Measurements from ENCODE around the gene LGALS3. TPM values are rescaled to one million over a fixed set of nuclear protein-coding genes. Genes with fewer than 3 reads are reported as not detected.

LGALS3 gene
- total RNA-seq, 4 donors from 2014 or later = 234 to 565 (median 415) TPM

DNA sequence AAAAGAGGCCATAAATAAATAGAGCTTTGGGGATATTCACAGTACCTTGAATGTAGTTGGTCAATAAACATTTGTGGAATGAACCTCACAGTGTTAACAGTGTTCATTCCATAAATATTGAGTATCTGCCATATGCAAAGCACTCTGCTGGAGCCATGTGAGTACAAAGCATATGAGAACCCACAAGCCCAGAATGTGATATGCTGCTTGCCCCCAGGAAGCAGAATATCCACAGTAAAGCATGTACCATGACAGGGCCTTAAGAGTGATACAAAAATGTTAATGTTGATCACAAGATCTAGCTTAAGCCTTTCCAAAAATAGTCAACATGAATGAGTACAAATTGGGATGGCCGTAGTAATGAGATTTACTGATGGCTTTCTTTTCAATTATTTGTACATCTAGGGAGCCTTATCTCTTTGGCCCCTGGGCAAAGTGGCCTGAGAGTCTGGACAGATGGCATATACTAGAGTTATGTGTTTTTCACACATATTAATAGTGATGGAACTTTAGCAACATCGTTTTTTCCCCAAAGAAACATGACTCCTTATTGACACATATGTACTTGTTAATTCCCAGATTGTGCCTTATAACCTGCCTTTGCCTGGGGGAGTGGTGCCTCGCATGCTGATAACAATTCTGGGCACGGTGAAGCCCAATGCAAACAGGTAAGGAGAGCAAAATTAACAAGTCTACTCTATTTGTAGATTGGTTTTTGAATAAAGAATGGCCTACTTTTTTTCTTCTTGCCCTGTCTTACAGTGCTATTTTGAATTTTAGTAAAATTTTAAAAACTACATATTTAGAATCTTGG is 10.9 kb downstream of the LGALS3 start:
- H3K27me3 ChIP-seq = no peaks in the 10 kb centered on the region
- 89 to 91% methylated on average over 4 of the region's 4 CpGs for WGBS, 2 donors
- H3K36me3 ChIP-seq = peaks cover 25 to 83% (median 59%) of the 10 kb centered on the region in 3 donors
- no peak overlapping the region for H3K4me3 ChIP-seq
- H3K9me3 ChIP-seq = no peaks in the 10 kb centered on the region
- DNase-seq = no peak
- no peak overlapping the region for H3K27ac ChIP-seq
- peaks cover 20 to 46% (median 22%) of the 10 kb centered on the region in 3 donors for H3K4me1 ChIP-seq
- TF ChIP-seq, protein P1, sequence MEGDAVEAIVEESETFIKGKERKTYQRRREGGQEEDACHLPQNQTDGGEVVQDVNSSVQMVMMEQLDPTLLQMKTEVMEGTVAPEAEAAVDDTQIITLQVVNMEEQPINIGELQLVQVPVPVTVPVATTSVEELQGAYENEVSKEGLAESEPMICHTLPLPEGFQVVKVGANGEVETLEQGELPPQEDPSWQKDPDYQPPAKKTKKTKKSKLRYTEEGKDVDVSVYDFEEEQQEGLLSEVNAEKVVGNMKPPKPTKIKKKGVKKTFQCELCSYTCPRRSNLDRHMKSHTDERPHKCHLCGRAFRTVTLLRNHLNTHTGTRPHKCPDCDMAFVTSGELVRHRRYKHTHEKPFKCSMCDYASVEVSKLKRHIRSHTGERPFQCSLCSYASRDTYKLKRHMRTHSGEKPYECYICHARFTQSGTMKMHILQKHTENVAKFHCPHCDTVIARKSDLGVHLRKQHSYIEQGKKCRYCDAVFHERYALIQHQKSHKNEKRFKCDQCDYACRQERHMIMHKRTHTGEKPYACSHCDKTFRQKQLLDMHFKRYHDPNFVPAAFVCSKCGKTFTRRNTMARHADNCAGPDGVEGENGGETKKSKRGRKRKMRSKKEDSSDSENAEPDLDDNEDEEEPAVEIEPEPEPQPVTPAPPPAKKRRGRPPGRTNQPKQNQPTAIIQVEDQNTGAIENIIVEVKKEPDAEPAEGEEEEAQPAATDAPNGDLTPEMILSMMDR (IDR thresholded peaks at IDR 0.05) = no peak
- TF ChIP-seq POLR2A (IDR thresholded peaks at IDR 0.05) = no peak
- intact Hi-C loops (cut with DNase I) = no loop called here

DNA sequence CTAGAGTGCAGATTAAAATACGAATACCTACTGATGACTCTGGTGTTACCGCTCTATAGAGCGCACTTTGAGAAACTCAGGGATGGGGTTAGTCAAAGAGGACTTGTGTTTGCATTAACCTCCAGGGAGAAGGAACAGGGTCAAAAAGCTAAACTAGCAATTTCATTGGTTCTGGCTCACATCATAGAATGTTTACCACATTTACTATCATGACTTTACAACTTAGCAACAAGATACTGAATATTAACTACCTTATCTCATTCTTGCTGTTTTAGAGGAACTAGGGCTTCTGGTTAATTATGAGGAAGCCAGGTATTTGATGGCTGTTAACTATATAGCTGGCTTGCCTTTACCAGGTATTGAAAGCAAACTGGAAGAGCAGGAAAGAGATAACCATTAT is 12.8 kb downstream of the LGALS3 start:
- DNase-seq = no peak
- Histone ChIP-seq H3K9me3 (no peaks in the 10 kb centered on the region), H3K4me3 (no peak overlapping the region), H3K27me3 (no peaks in the 10 kb centered on the region), H3K36me3 (peaks cover 25 to 92% (median 68%) of the 10 kb centered on the region in 3 donors), H3K4me1 (peaks cover 9 to 26% (median 14%) of the 10 kb centered on the region in 3 donors), H3K27ac (no peak overlapping the region)
- TF ChIP-seq, protein P1 (IDR thresholded peaks at IDR 0.05) = no peak
- TF ChIP-seq POLR2A (IDR thresholded peaks at IDR 0.05) = no peak
- intact Hi-C loops (cut with DNase I) = no loop called here
- WGBS, 2 donors = 91 to 97% methylated on average over 3 of the region's 3 CpGs

DNA sequence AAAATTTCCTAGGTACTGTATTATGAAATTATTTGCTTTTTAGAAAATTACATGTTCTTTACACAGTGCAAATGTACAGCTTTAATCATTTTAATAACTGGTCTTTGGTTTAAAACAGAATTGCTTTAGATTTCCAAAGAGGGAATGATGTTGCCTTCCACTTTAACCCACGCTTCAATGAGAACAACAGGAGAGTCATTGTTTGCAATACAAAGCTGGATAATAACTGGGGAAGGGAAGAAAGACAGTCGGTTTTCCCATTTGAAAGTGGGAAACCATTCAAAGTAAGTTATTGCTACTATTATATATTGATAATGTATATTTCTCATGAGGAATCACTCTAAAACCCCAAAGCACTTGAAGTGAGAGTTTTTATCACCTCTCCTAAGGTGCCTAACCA is 13.4 kb downstream of the LGALS3 start:
- Histone ChIP-seq H3K27me3 (no peaks in the 10 kb centered on the region), H3K27ac (no peak overlapping the region), H3K36me3 (peaks cover 25 to 98% (median 68%) of the 10 kb centered on the region in 3 donors), H3K4me1 (peaks cover 7 to 20% (median 7%) of the 10 kb centered on the region in 3 donors), H3K9me3 (no peaks in the 10 kb centered on the region), H3K4me3 (no peak overlapping the region)
- intact Hi-C loops (cut with DNase I) = no loop called here
- TF ChIP-seq, protein P1 (IDR thresholded peaks at IDR 0.05) = no peak
- no peak for TF ChIP-seq POLR2A (IDR thresholded peaks at IDR 0.05)
- 65 to 79% methylated on average over 2 of the region's 2 CpGs for WGBS, 2 donors
- DNase-seq = no peak

DNA sequence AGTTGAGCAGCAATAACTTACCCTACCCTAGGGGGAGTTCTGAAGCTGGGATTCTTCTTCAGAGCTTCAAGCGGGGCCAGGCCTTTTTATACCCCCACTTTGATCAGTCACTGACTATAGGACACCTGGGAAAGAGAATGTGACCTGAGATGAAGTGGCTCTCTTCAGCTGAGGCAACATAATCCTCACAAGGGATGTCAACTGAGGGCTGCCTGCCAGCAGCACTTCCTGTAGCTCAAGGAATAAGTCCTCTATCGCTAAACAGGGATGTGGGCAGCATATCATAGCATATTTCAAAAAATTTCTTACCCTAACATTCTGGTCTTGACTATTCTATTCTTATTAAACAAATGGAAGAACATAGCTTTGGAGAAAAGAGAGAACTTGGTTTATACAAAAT is 17.4 kb downstream of the LGALS3 start:
- WGBS, 2 donors = 76 to 83% methylated on average over 2 of the region's 2 CpGs
- H3K36me3 ChIP-seq = peaks cover 7 to 65% (median 34%) of the 10 kb centered on the region in 3 donors
- intact Hi-C loops (cut with DNase I) = no loop called here
- no peaks in the 10 kb centered on the region for H3K27me3 ChIP-seq
- H3K4me3 ChIP-seq = no peak overlapping the region
- no peaks in the 10 kb centered on the region for H3K4me1 ChIP-seq
- no peak for DNase-seq
- no peaks in the 10 kb centered on the region for H3K9me3 ChIP-seq
- no peak overlapping the region for H3K27ac ChIP-seq
- no peak for TF ChIP-seq POLR2A (IDR thresholded peaks at IDR 0.05)
- TF ChIP-seq, protein P1 (IDR thresholded peaks at IDR 0.05) = no peak

DNA sequence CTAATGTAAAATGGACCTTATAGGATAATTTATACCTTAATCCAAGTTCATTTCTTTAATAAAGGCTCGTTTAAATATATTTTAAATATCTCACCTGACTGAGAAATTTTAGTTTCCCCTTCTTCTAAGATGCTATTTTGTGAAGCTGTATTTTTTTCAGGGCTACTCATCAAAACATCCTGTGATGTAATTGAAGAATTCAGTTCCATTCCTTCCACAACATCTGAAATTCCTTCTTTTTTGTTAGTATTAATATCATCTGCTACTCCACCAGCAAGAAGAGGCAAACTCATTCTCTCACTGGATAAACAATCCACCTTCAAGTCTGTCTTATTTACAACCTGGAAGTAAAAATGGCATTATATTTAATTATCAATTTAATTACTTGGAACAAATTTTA is 22.5 kb downstream of the LGALS3 start:
- DNase-seq = no peak
- TF ChIP-seq, protein P1 (IDR thresholded peaks at IDR 0.05) = no peak
- TF ChIP-seq POLR2A (IDR thresholded peaks at IDR 0.05) = no peak
- Histone ChIP-seq H3K27ac (no peak overlapping the region), H3K27me3 (no peaks in the 10 kb centered on the region), H3K4me1 (no peaks in the 10 kb centered on the region), H3K36me3 (peaks cover 0 to 13% (median 0%) of the 10 kb centered on the region in 3 donors), H3K4me3 (no peak overlapping the region), H3K9me3 (no peaks in the 10 kb centered on the region)
- WGBS, 2 donors = 90 to 93% methylated on average over 1 of the region's 1 CpG
- intact Hi-C loops (cut with DNase I) = no loop called here

All from esophagus squamous epithelium (tissue), 5 donors.